GM13976 (cell line): ENCODE results near the gene CSRP1.

Source experiments
- DNase-seq: peaks from one replicate; pipeline ENCODE4 v3.0.0; 2012; ENCODE audit warnings: low spot score
- CTCF ChIP-seq: IDR thresholded peaks from 2 replicates; pipeline ENCODE4 v1.5.1; 2012; ENCODE audit warnings: borderline replicate concordance, mild to moderate bottlenecking; ENCODE audit not compliant: insufficient read depth; ENCODE audit errors: extremely low read depth, missing control alignments, control extremely low read depth
- in situ Hi-C: fragments of 300-500 bp; cut with MboI; formaldehyde crosslinking; loops from one replicate; pipeline ENCODE4 v1.12.0; 2022; ENCODE audit warnings: low sequenced_read_pairs, mixed read lengths, inconsistent platforms; ENCODE audit not compliant: unreplicated experiment

CSRP1 gene

GRCh38 chr1:201455098-201455497 is 51.8 kb downstream of the CSRP1 start:
- no peak for DNase-seq
- in situ Hi-C loops = no loop called here
- TF ChIP-seq CTCF = no peak

- no peak for DNase-seq
- no peak for TF ChIP-seq CTCF
- in situ Hi-C loops = no loop called here
Observed at GRCh38 chr1:201454608-201455007, 52.3 kb downstream of the CSRP1 start.

GRCh38 chr1:201452866-201453265 is 54.1 kb downstream of the CSRP1 start:
- TF ChIP-seq CTCF = no peak
- DNase-seq = no peak
- in situ Hi-C loops = no loop called here

- no peak for DNase-seq
- in situ Hi-C loops = no loop called here
- TF ChIP-seq CTCF = no peak
Observed at GRCh38 chr1:201450721-201451291, 56.1 kb downstream of the CSRP1 start.

- TF ChIP-seq CTCF = no peak
- no peak for DNase-seq
- in situ Hi-C loops = loop anchor here (10.0 kb wide), 1 partner anchor 66 kb away; no protein-coding TSS in a partner anchor
Observed at GRCh38 chr1:201448990-201449389, 57.9 kb downstream of the CSRP1 start.

- peak; percentile 90 for TF ChIP-seq CTCF
- in situ Hi-C loops = loop anchor here (10.0 kb wide), 1 partner anchor 67 kb away; no protein-coding TSS in a partner anchor
- DNase-seq = peak; percentile 88
Observed at GRCh38 chr1:201447903-201448871, 58.7 kb downstream of the CSRP1 start.
